GM19035 (cell line): ENCODE data around the gene ADAD2.

Experiments used
- ATAC-seq: cut with Tn5 transposase; IDR thresholded peaks from one replicate; pipeline ENCODE4 v1.9.1; 2021; ENCODE audit not compliant: unreplicated experiment

Gene ADAD2

DNA sequence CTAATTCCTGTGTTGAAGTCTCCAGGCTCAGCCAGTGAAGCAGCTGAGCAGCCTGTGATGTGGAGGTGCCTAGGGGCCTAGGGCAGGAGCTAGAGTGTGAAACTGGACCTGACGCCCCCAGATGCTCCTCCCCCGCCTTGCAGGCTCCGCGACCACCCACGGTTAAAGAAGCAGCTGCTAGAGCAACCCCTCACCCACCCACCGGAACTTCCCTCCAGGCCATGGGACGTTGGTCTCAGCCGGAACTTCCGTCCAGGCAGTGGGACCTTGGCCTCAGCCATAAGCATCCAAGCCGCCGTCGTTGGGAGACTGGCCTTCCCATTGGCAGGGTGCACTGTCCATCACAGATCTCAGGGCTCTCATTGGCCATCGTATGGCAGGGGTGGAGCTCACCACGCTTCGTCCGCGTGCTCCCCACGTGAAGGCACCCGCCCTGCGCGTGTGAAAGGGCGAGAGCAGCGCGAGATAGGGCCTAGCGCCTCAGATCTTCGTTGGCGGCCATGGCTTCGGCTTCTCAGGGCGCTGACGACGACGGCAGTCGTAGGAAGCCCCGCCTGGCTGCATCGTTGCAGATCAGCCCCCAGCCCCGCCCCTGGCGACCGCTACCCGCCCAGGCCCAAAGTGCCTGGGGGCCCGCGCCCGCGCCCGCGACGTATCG is at the start of gene ADAD2:
Gene ADAD2, plus strand, starts transcription at position 427 of the 658 bp plus-strand sequence. Its CDS starts 74 bp downstream, at position 501.
- ATAC-seq: no peak

- no peak for ATAC-seq
These were observed 47.9 kb upstream of the ADAD2 start for GRCh38 chr16:84143081-84143480.

DNA sequence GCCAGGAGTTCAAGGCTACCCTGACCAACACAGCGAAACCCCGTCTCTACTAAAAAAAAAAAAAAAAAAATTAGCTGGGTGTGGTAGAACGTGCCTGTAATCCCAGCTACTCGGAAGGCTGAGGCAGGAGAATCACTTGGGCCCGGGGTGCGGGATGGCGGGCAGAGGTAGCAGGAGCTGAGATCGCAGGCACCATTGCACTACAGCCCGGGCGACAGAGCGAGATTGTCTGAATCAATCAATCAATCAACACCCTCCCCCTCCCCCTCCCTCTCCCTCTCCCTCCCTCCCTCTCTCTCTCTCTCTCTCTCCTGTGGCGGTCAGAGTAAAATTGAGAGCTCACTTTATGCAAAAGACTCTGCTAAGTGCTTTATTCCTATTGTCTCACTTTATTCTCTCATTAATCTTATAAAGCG is 47.2 kb upstream of the ADAD2 start:
- ATAC-seq: no peak

GRCh38 chr16:84144209-84144858 is 46.6 kb upstream of the ADAD2 start:
- peak; percentile 10 for ATAC-seq

GRCh38 chr16:84144859-84145639 is 45.9 kb upstream of the ADAD2 start, which contains the start of the genes DNAAF1 and HSDL1:
Gene DNAAF1, plus strand, starts transcription at chr16:84145308. Its CDS starts 133 bp downstream, at chr16:84145441.
Gene HSDL1, minus strand, starts transcription at chr16:84145177. Its CDS starts 13,856 bp downstream, at chr16:84131321.
- peak; percentile 82 for ATAC-seq

DNA sequence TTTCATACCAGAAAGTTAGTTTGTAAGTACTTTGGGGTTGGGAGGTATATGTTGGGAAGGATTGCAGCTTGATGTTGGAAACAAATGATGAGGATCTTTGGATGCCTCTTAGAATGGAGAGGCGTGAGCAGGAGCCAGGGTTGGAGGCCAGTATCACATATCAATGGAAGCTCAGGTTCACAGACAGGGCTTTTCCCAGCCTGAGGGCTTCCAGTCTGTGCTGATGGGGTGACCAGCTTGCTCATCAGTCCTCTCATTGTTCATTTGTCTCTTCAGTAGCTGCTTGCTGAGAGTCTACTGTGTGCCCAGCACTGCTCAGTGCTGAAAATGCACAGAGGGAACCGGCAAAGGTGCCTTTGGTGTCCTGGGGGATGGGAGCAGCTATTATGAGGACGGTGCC is 40.0 kb upstream of the ADAD2 start:
- ATAC-seq: no peak

GRCh38 chr16:84153660-84154214 is 37.2 kb upstream of the ADAD2 start:
- ATAC-seq: no peak

DNA sequence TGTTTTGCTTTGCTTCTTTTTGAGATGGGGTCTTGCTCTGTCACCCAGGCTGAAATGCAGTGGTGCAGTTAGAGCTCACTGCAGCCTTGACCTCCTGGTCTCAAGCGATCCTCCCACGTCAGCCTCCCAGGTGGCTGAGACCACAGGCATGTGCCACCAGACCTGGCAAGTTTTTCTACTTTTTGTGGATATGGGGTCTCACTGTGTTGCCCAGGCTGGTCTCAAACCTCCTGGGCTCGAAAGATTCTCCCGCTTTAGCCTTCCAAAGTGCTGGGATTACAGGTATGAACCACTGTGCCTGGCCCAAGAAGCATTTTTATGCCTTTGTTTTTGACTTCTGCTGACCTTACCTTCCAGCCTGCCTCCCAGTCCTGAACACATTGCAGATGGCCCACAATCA is 35.7 kb upstream of the ADAD2 start:
- no peak for ATAC-seq

DNA sequence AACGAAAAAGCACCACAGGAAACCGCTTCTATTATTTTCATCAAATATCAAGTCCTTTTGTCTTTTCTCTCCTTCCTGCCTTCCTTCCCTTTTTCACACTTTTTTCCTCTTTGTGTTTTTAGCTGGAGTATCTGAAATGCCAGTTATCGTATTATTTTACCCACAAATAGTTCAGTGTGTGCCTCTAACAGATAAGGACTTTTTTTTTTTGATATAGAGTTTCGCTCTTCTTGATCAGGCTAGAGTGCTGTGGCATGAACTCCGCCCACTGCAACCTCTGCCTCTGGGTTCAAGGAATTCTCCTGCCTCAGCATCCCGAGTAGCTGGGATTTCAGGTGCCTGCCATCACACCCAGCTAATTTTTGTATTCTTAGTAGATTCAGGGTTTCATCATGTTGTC is 35.2 kb upstream of the ADAD2 start:
- ATAC-seq: no peak

GRCh38 chr16:84156342-84156784 is 34.6 kb upstream of the ADAD2 start:
- no peak for ATAC-seq

DNA sequence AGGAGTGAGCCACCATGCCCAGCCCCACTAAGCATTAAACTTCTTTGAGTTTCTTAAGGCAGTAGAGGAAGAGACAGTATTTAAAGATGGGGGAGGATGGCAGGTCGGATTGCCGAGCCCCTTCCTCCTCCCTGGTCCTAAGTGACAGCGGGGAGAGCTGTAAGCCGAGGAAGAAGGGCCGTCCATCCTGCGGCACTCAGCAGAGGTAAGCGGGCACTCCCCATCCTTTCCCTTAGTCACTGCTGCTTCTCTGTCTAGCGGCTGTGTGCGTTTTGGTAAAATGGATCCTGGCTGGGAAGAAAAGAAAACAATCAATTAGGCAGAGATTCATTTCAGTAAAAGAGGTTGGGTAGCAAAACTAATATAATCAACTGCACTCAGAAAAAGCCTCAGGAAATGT is 31.9 kb upstream of the ADAD2 start:
- no peak for ATAC-seq

DNA sequence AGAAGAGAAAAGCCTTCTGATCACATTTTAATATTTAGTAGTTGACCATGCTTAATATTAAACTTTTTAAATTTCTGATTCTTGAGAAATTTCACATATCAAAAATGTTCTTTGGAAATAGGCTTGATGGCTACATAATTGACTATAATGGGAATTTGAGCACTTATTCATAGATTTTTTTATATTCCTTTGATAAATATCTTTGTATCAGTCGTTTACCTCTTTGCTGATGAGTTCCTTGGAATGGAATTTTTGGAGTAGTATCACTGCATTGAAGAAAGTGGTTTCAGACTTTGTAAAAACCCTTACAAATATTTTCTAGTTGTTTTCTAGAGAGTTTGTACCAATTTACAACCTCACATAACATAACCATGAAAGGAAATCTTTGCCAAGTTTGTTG is 31.2 kb upstream of the ADAD2 start:
- ATAC-seq: no peak

DNA sequence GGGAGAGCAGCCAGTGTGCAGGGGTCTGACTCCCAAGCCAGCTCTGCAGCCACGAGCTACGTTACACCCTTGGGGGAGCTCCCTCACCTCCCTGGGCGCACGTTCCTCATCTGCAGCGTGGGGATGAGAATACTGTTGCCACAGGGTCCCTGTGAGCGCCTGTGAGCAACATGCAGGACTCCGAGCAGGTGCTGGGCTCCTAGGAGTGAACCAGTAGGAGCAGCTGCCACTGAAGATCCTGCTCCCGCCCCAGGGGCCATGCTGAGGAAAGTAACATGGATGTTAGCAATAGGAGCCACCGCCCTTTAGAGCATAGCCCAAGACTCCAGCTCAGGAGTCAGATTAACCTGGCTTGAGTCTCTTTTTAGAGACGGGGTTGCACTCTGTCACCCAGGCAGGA is 29.9 kb upstream of the ADAD2 start:
- ATAC-seq: no peak

DNA sequence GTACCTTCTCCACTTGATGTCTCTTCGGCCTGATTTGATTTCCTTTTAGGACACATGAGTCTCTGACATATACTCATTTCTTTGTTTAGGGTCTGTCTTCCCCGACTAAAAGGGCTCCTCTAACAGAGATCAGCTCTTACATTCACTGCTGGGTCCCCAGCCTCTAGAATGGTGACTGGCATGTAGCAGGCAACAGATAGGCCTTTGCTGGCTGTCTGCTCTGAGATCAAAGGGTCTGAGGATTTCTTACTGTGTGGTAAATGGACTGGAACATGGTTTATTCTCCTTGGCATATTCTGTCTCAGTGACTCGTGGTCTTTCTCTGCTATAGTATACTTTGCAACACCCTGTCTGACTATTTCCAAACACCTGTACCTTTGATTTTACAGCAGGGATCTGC is 29.2 kb upstream of the ADAD2 start:
- no peak for ATAC-seq

- ATAC-seq: no peak
These were observed 25.2 kb upstream of the ADAD2 start for GRCh38 chr16:84165746-84166145.

DNA sequence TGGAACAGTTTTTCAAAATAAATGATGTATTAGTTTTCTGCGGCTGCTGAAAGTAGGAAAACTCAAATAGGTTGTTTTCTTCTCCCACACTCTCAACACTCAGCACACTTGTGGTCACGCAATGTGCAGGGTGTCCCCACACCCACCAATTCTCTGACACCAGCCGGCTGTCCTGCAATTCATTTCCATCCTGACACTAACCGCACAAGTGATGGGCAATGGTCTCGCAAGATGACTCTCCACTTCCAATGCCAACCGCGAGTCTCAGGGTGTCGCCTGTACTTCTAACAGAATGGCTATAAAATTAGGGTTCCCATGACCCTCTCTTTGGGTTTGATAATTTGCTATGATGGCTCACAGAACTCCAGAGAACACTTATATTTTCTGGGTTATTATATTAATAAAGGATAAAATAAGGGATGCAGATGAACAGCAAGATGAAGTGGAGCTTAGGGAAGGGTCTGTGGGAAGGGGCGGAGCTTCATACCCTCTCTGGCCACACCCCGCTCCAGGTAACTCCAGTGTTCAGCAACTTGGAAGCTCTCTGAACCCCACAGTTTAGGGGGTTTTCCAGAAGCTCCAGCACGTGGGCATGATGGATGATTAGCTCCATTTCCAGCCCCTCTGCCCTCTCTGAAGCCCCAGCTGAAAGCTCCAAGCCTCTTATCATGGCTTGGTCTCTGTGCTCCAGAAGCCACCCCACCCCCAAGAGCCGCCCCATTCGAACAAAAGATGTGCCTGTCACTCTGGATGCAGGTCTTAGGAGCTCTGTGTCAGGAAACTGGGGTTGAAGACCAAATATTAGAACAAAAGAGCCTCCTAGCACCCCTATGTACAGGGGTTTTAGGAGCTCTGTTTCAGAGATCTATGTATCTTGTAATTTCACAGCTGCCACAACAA is 23.9 kb upstream of the ADAD2 start:
- no peak for ATAC-seq

DNA sequence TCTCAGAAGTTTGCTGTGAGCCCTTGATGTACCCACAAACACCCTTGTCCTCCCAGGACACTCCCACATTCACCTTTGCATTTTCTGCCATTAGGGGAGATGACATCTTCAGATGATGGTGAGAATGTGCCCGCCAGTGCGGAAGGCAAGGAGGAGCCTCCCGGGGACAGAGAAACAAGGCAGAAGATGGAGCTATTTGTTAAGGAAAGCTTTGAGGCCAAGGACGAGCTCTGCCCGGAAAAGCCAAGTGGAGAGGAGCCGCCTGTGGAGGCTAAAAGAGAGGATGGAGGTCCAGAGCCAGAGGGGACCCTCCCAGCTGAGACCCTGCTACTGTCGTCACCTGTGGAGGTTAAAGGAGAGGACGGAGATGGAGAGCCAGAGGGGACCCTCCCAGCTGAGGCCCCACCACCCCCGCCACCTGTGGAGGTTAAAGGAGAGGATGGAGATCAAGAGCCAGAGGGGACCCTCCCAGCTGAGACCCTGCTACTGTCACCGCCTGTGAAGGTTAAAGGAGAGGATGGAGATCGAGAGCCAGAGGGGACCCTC is 21.1 kb upstream of the ADAD2 start:
- ATAC-seq: no peak

- no peak for ATAC-seq
These were observed 16.6 kb upstream of the ADAD2 start for GRCh38 chr16:84174396-84174795.

GRCh38 chr16:84175350-84176081 is 15.4 kb upstream of the ADAD2 start:
- ATAC-seq: peak; percentile 75
